Cardiac fibroblast (primary cell): ENCODE data around the gene MICOS13.

Experiments used
- DNase-seq, 2 donors: peaks; one replicate each; pipeline versions ENCODE4 v3.0.0 to v3.0.0-alpha.2; 2010; ENCODE audit warnings: low read depth in 2 of 2
- H3K4me3 ChIP-seq, 2 donors: replicated peaks in 1 of 2; 1 replicate in 1 of 2; 2 replicates in 1 of 2; pipeline ENCODE4 v1.5.1; 2011; ENCODE audit warnings: low read depth in 2 of 2, low read length in 2 of 2, mild to moderate bottlenecking in 2 of 2, moderate library complexity in 1 of 2
- CTCF ChIP-seq: IDR thresholded peaks from one replicate; pipeline ENCODE4 v1.5.1; 2011; ENCODE audit warnings: low read depth, mild to moderate bottlenecking, low read length, inconsistent platforms

MICOS13 gene

GRCh38 chr19:5698635-5699422, 18.5 kb upstream of the MICOS13 start:
- DNase-seq = no peak
- H3K4me3 ChIP-seq = no peak overlapping the region
- no peak for TF ChIP-seq CTCF

- H3K4me3 ChIP-seq = no peak overlapping the region
- TF ChIP-seq CTCF = no peak
- no peak for DNase-seq
These were observed 17.7 kb upstream of the MICOS13 start for GRCh38 chr19:5697890-5698634.

GRCh38 chr19:5697022-5697889, 16.9 kb upstream of the MICOS13 start:
- H3K4me3 ChIP-seq = no peak overlapping the region
- TF ChIP-seq CTCF = no peak
- no peak for DNase-seq

GRCh38 chr19:5696196-5697021, 16.1 kb upstream of the MICOS13 start:
- no peak overlapping the region for H3K4me3 ChIP-seq
- no peak for TF ChIP-seq CTCF
- no peak for DNase-seq

- DNase-seq = no peak
- no peak for TF ChIP-seq CTCF
- H3K4me3 ChIP-seq = no peak overlapping the region
These were observed 15.4 kb upstream of the MICOS13 start for GRCh38 chr19:5695649-5696195.
